K562 (cell line): Measurements from ENCODE around the gene CAB39. TPM values are rescaled to one million over a fixed set of nuclear protein-coding genes. Genes with fewer than 3 reads are reported as not detected.

Source experiments
- ATAC-seq: fragments of 200-7000 bp; cut with Tn5 transposase; 3 replicates; pipeline ENCODE4 v1.9.1; 2020; ENCODE audit warnings: moderate library complexity
- BruUV-seq: library from RNA; stranded (reverse); fragments of 400-500 nt; replicated peaks from 2 replicates; lab custom pipeline; 2021; lab: Mats Ljungman, UMichigan
- CTCF ChIA-PET: fragments of 300-600 bp; formaldehyde crosslinking; extraction: SDS; loops from one replicate; lab custom pipeline; 2021; ENCODE audit warnings: low intra/inter-chr PET ratio; lab: Yijun Ruan, JAX
- POLR2A ChIA-PET: fragments of 300-600, 350-650 bp; sonication (Branson Sonifier 250); formaldehyde crosslinking; extraction: SDS; loops from one replicate; lab custom pipeline; 2021; ENCODE audit warnings: antibody characterized with exemption, inconsistent platforms; lab: Yijun Ruan, JAX
- DNase-seq, 4 experiments: peaks; one replicate each; pipeline versions ENCODE4 v3.0.0 to v3.0.0-alpha.2; 2011 to 2018; ENCODE audit warnings: low spot score in 3 of 4, mixed read lengths in 3 of 4; ENCODE audit errors: extremely low read depth in 1 of 4
- FAIRE-seq: peaks from 2 replicates; lab custom pipeline; 2011; peaks lifted over from hg19 to GRCh38; lab: Jason Lieb, UNC
- H2AFZ ChIP-seq: 2 replicates; pipeline ENCODE4 v1.6.0; 2011; ENCODE audit warnings: low read depth, low read length, control low read depth, inconsistent platforms
- H3K27ac ChIP-seq: fragments of 200-600 bp; 3 replicates; pipeline ENCODE4 v1.8.0; 2011; ENCODE audit warnings: low read depth, mild to moderate bottlenecking, control low read depth, inconsistent platforms, low read length, moderate library complexity, mixed read lengths; ENCODE audit errors: extremely low read depth
- H3K27me3 ChIP-seq, 2 experiments: fragments of 300-600 bp in 1 of 2; 2 replicates in 1 of 2; 3 replicates in 1 of 2; pipeline versions ENCODE4 v1.6.0 to v1.8.0; 2011; ENCODE audit warnings: inconsistent platforms in 2 of 2, low read length in 2 of 2, mild to moderate bottlenecking in 1 of 2, mixed read lengths in 1 of 2, moderate library complexity in 1 of 2; ENCODE audit not compliant: control insufficient read depth in 2 of 2, insufficient read depth in 2 of 2
- H3K36me3 ChIP-seq: fragments of 300-600 bp; 3 replicates; pipeline ENCODE4 v1.8.0; 2011; ENCODE audit warnings: mild to moderate bottlenecking, low read length, inconsistent platforms; ENCODE audit not compliant: control insufficient read depth, insufficient read depth
- H3K4me1 ChIP-seq, 2 experiments: fragments of 200-600 bp in 1 of 2; replicated peaks in 1 of 2; 2 replicates in 1 of 2; 3 replicates in 1 of 2; pipeline versions ENCODE4 v1.5.1 to v1.8.0; 2011; ENCODE audit warnings: inconsistent platforms in 2 of 2, low read length in 2 of 2, mild to moderate bottlenecking in 1 of 2, mixed read lengths in 1 of 2, moderate library complexity in 1 of 2; ENCODE audit not compliant: control insufficient read depth in 2 of 2, insufficient read depth in 2 of 2
- H3K4me2 ChIP-seq: 2 replicates; pipeline ENCODE4 v1.6.1; 2011; ENCODE audit warnings: low read length, control low read depth, inconsistent platforms, mixed read lengths; ENCODE audit not compliant: insufficient read depth
- H3K4me3 ChIP-seq: fragments of 200-600 bp; sonication (generic), shearing (Covaris generic); 2 replicates; pipeline ENCODE4 v1.5.1; 2016; ENCODE audit warnings: control low read depth, inconsistent platforms
- H3K79me2 ChIP-seq: fragments of 200-600 bp; 3 replicates; pipeline ENCODE4 v1.8.0; 2011; ENCODE audit warnings: low read length, inconsistent platforms; ENCODE audit not compliant: control insufficient read depth, insufficient read depth
- H3K9ac ChIP-seq, 2 experiments: 2 replicates each; pipeline versions ENCODE4 v1.6.0 to v1.6.1; 2011; ENCODE audit warnings: low read depth in 2 of 2, low read length in 2 of 2, control low read depth in 1 of 2, inconsistent platforms in 1 of 2, mild to moderate bottlenecking in 1 of 2, mixed read lengths in 1 of 2; ENCODE audit not compliant: insufficient read depth in 1 of 2
- H3K9me1 ChIP-seq: one replicate; pipeline ENCODE4 v1.6.0; 2011; ENCODE audit warnings: inconsistent platforms, mild to moderate bottlenecking, low read length, moderate library complexity; ENCODE audit not compliant: control insufficient read depth, insufficient read depth
- H3K9me3 ChIP-seq: replicated peaks from 2 replicates; pipeline ENCODE4 v1.5.1; 2011; ENCODE audit warnings: low read depth, low read length, inconsistent platforms; ENCODE audit not compliant: control insufficient read depth, insufficient read depth
- H4K20me1 ChIP-seq: replicated peaks from 2 replicates; pipeline ENCODE4 v1.6.1; 2011; ENCODE audit warnings: low read length, inconsistent platforms, mixed read lengths; ENCODE audit not compliant: control insufficient read depth, insufficient read depth
- EGR1 ChIP-seq: fragments of 450-650 bp; conservative IDR thresholded peaks from 2 replicates; pipeline ENCODE4 v1.6.1; 2017; ENCODE audit warnings: mild to moderate bottlenecking
- ESRRB ChIP-seq: fragments of 250-450 bp; sonication (Bioruptor Pico); IDR thresholded peaks from 2 replicates; pipeline ENCODE4 v1.5.0; 2020; ENCODE audit warnings: mild to moderate bottlenecking, moderate library complexity, borderline replicate concordance
- FOXJ3 ChIP-seq: sonication (generic); formaldehyde crosslinking; IDR thresholded peaks from 2 replicates; pipeline ENCODE4 v1.4.0; 2020; ENCODE audit warnings: mild to moderate bottlenecking, missing genetic modification reagents
- JUND ChIP-seq, 2 experiments: IDR thresholded peaks; 2 replicates in 1 of 2; 3 replicates in 1 of 2; pipeline ENCODE4 v1.6.1; 2011; ENCODE audit warnings: borderline replicate concordance in 2 of 2, low read depth in 2 of 2, low read length in 2 of 2, improper control_type of control experiment in 1 of 2, missing biosample characterization in 1 of 2, missing genetic modification characterization in 1 of 2, missing genetic modification reagents in 1 of 2
- KDM5B ChIP-seq: fragments of 200-600 bp; sonication (generic); IDR thresholded peaks from 2 replicates; pipeline ENCODE4 v1.6.1; 2012; ENCODE audit warnings: low read depth, mild to moderate bottlenecking, moderate library complexity, low read length, control low read depth, inconsistent platforms; ENCODE audit not compliant: insufficient replicate concordance
- NFE2 ChIP-seq: IDR thresholded peaks from 2 replicates; pipeline ENCODE4 v1.6.1; 2014; ENCODE audit warnings: antibody characterized with exemption, low read depth
- SNIP1 ChIP-seq: fragments of 450-650 bp; IDR thresholded peaks from 2 replicates; pipeline ENCODE4 v1.7.1; 2017; ENCODE audit warnings: low read depth, mild to moderate bottlenecking
- TAL1 ChIP-seq: fragments of 450-650 bp; IDR thresholded peaks from 2 replicates; pipeline ENCODE4 v1.6.1; 2016; ENCODE audit warnings: mild to moderate bottlenecking
- YBX1 ChIP-seq: fragments of 450-650 bp; IDR thresholded peaks from 2 replicates; pipeline ENCODE4 v1.7.1; 2016; ENCODE audit warnings: mild to moderate bottlenecking
- ZBTB8A ChIP-seq: fragments of 450-650 bp; IDR thresholded peaks from 2 replicates; pipeline ENCODE4 v1.6.1; 2018; ENCODE audit warnings: mild to moderate bottlenecking, moderate library complexity; ENCODE audit not compliant: partially characterized antibody
- ZC3H4 ChIP-seq: sonication (generic); formaldehyde crosslinking; IDR thresholded peaks from 2 replicates; pipeline ENCODE4 v1.9.0; 2021; ENCODE audit warnings: missing genetic modification reagents, borderline replicate concordance
- ZNF764 ChIP-seq: fragments of 250-450 bp; sonication (Bioruptor Pico); IDR thresholded peaks from 2 replicates; pipeline ENCODE4 v1.4.0; 2020; ENCODE audit warnings: low read depth, mild to moderate bottlenecking, moderate library complexity
- ZSCAN32 ChIP-seq: fragments of 450-650 bp; formaldehyde crosslinking; IDR thresholded peaks from 2 replicates; pipeline ENCODE4 v1.4.0; 2020; ENCODE audit warnings: mild to moderate bottlenecking, moderate library complexity
- WGBS: fragments of 100-300 bp; shearing (Covaris generic); methylation state at CpG from one replicate; pipeline ENCODE4 v1.1.6; 2016; ENCODE audit warnings: low coverage, mixed read lengths; ENCODE audit not compliant: insufficient coverage; ENCODE audit errors: missing lambda C conversion rate; 5-methylcytosine and 5-hydroxymethylcytosine counted together
- in situ Hi-C: fragments of 300-500 bp; cut with MboI; formaldehyde crosslinking; loops from 4 replicates; pipeline ENCODE4 v1.15.0; 2018; ENCODE audit warnings: inconsistent platforms, mixed read lengths
- intact Hi-C: fragments of 100-400 bp; cut with micrococcal nuclease; formaldehyde crosslinking; loops from 2 replicates; pipeline ENCODE4 v1.14.2; 2022
- polyA plus RNA-seq, 8 experiments: library from polyadenylated mRNA; depleted of rRNA in 4 of 8; stranded (reverse) in 5 of 8; unstranded in 3 of 8; fragments of >200 nt; fragmentation: Nextera tagmentation in 2 of 8; fragmentation: Illumina TruSeq in 1 of 8; extraction: Ambion mirVana in 2 of 8; extraction: Trizol in 1 of 8; gene quantifications; 2 replicates each; pipeline versions ENCODE4 v1.2.1 to v1.2.3, GENCODE V29; 2011 to 2014; ENCODE audit warnings: inconsistent platforms in 1 of 8, missing spikeins in 1 of 8
- total RNA-seq, 7 experiments: library from RNA; depleted of rRNA in 6 of 7; stranded (reverse); fragments of >200 nt in 6 of 7; fragmentation: Illumina TruSeq in 2 of 7; extraction: Trizol in 2 of 7; gene quantifications; 2 replicates each; pipeline versions ENCODE4 v1.2.1 to v1.2.3, GENCODE V29; 2011 to 2021; ENCODE audit warnings: low replicate concordance in 1 of 7
- TF ChIP-seq, protein P1 (sequence below): sonication (generic); formaldehyde crosslinking; IDR thresholded peaks from 2 replicates; pipeline ENCODE4 v1.8.1; 2023; ENCODE audit warnings: mild to moderate bottlenecking, missing genetic modification reagents
- TF ChIP-seq, protein P2 (sequence below): IDR thresholded peaks from 2 replicates; pipeline ENCODE4 v1.6.1; 2012; ENCODE audit warnings: low read depth, low read length, improper control_type of control experiment, borderline replicate concordance
- TF ChIP-seq, protein P3 (sequence below), 2 experiments: fragments of 200-800 bp in 1 of 2; sonication (Bioruptor generic) in 1 of 2; sonication (generic) in 1 of 2; formaldehyde crosslinking in 1 of 2; IDR thresholded peaks in 1 of 2; conservative IDR thresholded peaks in 1 of 2; 2 replicates each; pipeline versions ENCODE4 v1.5.0 to v1.6.1; 2016 to 2020; ENCODE audit warnings: missing compliant biosample characterization in 1 of 2, missing genetic modification characterization in 1 of 2, missing genetic modification reagents in 1 of 2

Gene CAB39
- total and polyA plus RNA-seq, 9 of the 15 experiments (the other 6 are each of a cell fraction or from before 2014, with no cell fraction given) = 27.2 to 94.4 (median 70.1) TPM

DNA sequence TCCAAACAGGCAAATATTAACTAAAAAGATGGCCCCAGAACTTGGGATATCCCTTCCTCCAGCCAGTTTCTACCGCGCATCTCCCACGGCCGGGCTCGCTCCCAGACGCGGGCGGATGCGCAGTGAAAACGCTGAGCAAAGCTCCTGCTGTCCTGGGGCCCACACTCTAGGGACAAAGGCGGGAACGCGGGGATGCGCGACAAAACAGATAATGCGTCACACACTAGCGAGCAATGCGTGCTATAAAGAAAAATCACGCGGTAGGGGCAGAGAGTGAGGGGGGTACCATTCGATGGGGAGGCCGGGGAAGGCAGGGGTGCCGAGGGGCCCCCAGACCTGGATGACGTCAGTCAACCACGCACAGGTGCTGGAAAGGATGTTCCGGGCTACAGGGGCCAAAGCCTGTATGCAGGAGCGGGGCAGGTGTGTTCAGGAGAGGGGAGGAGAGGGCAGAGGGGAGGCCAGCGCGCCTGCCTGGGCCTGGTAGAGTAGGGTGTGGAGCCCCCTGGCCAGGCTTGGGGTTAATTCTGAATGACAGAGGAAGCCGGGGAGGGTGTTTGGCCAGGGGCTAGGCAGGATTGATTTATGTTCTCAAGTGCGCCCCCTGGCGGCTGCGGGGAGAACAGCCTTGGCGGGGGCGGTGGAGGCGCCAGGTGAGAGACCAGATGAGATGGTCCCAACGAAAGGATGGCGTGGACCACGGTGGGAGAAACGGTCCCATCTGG, 137.2 kb downstream of the CAB39 start (continued):
- TF ChIP-seq NFE2 (no peak), EGR1 (peak; percentile 93)
- TF ChIP-seq, protein P1, sequence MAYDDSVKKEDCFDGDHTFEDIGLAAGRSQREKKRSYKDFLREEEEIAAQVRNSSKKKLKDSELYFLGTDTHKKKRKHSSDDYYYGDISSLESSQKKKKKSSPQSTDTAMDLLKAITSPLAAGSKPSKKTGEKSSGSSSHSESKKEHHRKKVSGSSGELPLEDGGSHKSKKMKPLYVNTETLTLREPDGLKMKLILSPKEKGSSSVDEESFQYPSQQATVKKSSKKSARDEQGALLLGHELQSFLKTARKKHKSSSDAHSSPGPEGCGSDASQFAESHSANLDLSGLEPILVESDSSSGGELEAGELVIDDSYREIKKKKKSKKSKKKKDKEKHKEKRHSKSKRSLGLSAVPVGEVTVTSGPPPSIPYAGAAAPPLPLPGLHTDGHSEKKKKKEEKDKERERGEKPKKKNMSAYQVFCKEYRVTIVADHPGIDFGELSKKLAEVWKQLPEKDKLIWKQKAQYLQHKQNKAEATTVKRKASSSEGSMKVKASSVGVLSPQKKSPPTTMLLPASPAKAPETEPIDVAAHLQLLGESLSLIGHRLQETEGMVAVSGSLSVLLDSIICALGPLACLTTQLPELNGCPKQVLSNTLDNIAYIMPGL (CRISPR knock-in tag) = no peak

DNA sequence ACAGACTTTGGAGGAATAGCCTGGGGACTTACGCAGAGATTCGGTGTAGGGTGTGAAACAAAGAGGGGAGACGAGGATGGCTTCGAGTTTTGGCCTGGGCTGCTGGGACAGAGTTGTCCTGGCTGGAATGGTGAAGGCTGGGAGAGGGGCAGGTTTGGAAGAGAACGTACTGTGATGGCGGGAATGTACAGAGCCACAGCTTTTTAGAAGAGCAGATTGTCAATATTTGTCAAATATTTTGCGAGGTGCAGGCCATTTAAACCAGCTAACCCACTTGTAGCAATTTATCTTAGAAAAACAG, 137.7 kb downstream of the CAB39 start:
- Histone ChIP-seq H3K27ac (no peak overlapping the region), H2AFZ (no peak overlapping the region), H3K9me1 (no peaks in the 10 kb centered on the region), H3K4me2 (no peak overlapping the region), H3K79me2 (no peaks in the 10 kb centered on the region), H3K27me3 (peaks cover 0 to 8% of the 10 kb centered on the region in 2 experiments; a peak in 2 of 5 replicates), H3K4me1 (peaks cover 0 to 14% of the 10 kb centered on the region in 2 experiments; a peak in 2 of 5 replicates), H4K20me1 (no peaks in the 10 kb centered on the region), H3K36me3 (no peaks in the 10 kb centered on the region), H3K9ac (no peak overlapping the region), H3K4me3 (no peak overlapping the region), H3K9me3 (no peaks in the 10 kb centered on the region)
- FAIRE-seq (no peak), ATAC-seq (no peak), DNase-seq (no peak)
- ChIA-PET CTCF (no interaction called here), POLR2A (no interaction called here)
- intact Hi-C loops (no loop called here), in situ Hi-C loops (no loop called here)
- 13% methylated on average over 5 of the region's 7 CpGs for WGBS
- BruUV-seq = no TSS peak
- TF ChIP-seq, protein P2, sequence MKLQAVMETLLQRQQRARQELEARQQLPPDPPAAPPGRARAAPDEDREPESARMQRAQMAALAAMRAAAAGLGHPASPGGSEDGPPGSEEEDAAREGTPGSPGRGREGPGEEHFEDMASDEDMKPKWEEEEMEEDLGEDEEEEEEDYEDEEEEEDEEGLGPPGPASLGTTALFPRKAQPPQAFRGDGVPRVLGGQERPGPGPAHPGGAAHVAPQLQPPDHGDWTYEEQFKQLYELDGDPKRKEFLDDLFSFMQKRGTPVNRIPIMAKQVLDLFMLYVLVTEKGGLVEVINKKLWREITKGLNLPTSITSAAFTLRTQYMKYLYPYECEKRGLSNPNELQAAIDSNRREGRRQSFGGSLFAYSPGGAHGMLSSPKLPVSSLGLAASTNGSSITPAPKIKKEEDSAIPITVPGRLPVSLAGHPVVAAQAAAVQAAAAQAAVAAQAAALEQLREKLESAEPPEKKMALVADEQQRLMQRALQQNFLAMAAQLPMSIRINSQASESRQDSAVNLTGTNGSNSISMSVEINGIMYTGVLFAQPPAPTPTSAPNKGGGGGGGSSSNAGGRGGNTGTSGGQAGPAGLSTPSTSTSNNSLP = no peak
- TF ChIP-seq YBX1 = no peak
- TF ChIP-seq ESRRB (CRISPR knock-in tag) = no peak
- TF ChIP-seq FOXJ3 = no peak
- TF ChIP-seq ZNF764 (CRISPR knock-in tag) = no peak
- TF ChIP-seq SNIP1 = no peak
- no peak for TF ChIP-seq ZC3H4
- no peak for TF ChIP-seq JUND (IDR thresholded peaks at IDR 0.05; ENCODE audit: borderline replicate concordance, low read depth, low read length)
- no peak for TF ChIP-seq JUND (tag; IDR thresholded peaks at IDR 0.05; ENCODE audit: borderline replicate concordance, low read depth, low read length)
- TF ChIP-seq TAL1 = no peak
- no peak for TF ChIP-seq KDM5B
- no peak for TF ChIP-seq ZSCAN32 (CRISPR knock-in tag)
- TF ChIP-seq, protein P3, sequence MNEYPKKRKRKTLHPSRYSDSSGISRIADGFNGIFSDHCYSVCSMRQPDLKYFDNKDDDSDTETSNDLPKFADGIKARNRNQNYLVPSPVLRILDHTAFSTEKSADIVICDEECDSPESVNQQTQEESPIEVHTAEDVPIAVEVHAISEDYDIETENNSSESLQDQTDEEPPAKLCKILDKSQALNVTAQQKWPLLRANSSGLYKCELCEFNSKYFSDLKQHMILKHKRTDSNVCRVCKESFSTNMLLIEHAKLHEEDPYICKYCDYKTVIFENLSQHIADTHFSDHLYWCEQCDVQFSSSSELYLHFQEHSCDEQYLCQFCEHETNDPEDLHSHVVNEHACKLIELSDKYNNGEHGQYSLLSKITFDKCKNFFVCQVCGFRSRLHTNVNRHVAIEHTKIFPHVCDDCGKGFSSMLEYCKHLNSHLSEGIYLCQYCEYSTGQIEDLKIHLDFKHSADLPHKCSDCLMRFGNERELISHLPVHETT (CRISPR knock-in tag; conservative IDR thresholded peaks at IDR 0.05 in 1 of 2, IDR thresholded peaks at IDR 0.05 in 1 of 2) = no peak
- no peak for TF ChIP-seq ZBTB8A
